Measurements from ENCODE around the gene DPP4. TPM values are rescaled to one million over a fixed set of nuclear protein-coding genes. Genes with fewer than 3 reads are reported as not detected.

The DPP4 gene
- total and polyA plus RNA-seq, 2 of the 4 experiments (the other 2 are of a cell fraction) = 13.2 to 19.0 TPM

DNA sequence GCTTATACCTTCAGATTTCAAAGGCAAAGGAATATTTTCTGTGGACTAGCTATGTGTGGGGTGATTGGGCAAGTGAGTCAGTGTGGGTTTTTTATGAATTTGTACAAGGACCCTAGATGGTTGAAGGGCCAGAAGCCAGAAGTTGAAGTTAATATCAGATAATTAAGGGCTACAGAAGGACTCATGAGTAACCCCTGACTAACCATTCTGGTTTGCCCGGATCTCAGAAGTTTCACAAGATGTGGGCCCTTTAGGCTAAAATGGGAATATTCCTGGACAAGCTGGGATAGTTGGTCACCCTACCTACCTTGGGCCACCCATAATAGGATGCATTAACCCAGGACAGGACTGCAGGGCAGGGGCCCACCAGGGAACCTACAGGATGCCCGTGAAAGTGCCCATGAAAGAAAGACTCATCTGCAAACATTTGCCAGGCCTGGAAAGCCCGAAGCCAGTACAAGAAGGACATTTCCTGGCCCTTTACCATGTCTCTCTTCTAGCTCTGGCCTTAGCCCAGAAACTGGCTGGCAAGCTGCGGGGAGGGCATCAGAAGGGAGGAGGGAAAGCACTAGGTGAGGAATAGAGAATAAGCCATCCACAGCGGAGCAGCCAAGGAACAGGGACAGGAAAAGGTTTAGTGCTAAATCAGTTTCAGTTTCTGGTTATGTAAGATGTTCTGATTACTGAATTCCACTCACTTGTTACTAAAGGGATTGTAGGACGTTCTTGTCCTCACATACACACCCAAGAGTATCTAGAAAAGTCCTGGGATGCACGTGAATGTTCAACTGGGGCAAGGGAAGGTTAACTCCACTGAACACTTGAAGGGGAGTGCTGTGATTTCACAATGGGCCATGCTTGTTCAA is 44.4 kb upstream of the DPP4 start:
- H2AK5ac ChIP-seq (ENCODE audit: low read depth, low read length) = no peak overlapping the region
- H3K4me2 ChIP-seq (ENCODE audit: low read depth, low read length) = no peak overlapping the region
- peak overlapping the region; percentile 49; the same call in 1 of the 2 replicates for H4K5ac ChIP-seq (ENCODE audit: low read depth, low read length)
- peaks cover 2% of the 10 kb centered on the region; the same call in 1 of the 2 replicates for H3K9me1 ChIP-seq (ENCODE audit: insufficient read depth, low read length)
- peak; percentile 78 for DNase-seq
- no CpG with 5 or more reads among the region's 7 CpGs for WGBS, 2 experiments (ENCODE audit: extremely low coverage in 2 of 2, insufficient read length in 1 of 2)
- H3K4me1 ChIP-seq (ENCODE audit: control insufficient read depth, insufficient read depth, low read length) = peaks cover 5% of the 10 kb centered on the region
- peak overlapping the region; percentile 79; the same call in 1 of the 3 replicates for H2BK15ac ChIP-seq (ENCODE audit: low read depth, low read length)
- CTCF ChIA-PET = interaction anchor here (0.8 to 1.0 kb wide), 2 partner anchors 24 to 532 kb away, joined by 3 read pairs; no protein-coding TSS in a partner anchor
- 0 out of 2 replicates have a peak overlapping the region, but pooled peaks have one; percentile 19 for H2BK20ac ChIP-seq (ENCODE audit: low read depth, low read length)
- H3K14ac ChIP-seq (replicated peaks; ENCODE audit: low read depth, low read length) = no peak overlapping the region
- H4K8ac ChIP-seq (ENCODE audit: low read depth in 2 of 2, low read length in 2 of 2) = peak overlapping the region in 1 of 2 experiments; percentile 45; a peak in 1 of 4 replicates
- peak overlapping the region; percentile 71 for H3K18ac ChIP-seq (ENCODE audit: low read depth, low read length)
- H3K9me3 ChIP-seq (ENCODE audit: control insufficient read depth, insufficient read depth, low read length) = peaks cover 5% of the 10 kb centered on the region
- H4K20me1 ChIP-seq (ENCODE audit: insufficient read depth, low read length) = no peaks in the 10 kb centered on the region
- H2BK120ac ChIP-seq (ENCODE audit: low read depth, low read length) = peak overlapping the region; percentile 45
- H2AK9ac ChIP-seq (replicated peaks; ENCODE audit: low read depth, low read length, poor library complexity) = no peak overlapping the region
- no peaks in the 10 kb centered on the region for H3K36me3 ChIP-seq (ENCODE audit: control insufficient read depth, insufficient read depth, low read length)
- BruUV-seq (replicated peaks) = no TSS peak
- no peaks in the 10 kb centered on the region for H3K79me1 ChIP-seq (ENCODE audit: low read depth in 1 of 2, low read length in 2 of 2)
- H2AFZ ChIP-seq (replicated peaks; ENCODE audit: low read length, poor library complexity) = no peak overlapping the region
- H3K4me3 ChIP-seq (ENCODE audit: insufficient read depth, low read depth, low read length) = no peak overlapping the region
- dilution Hi-C loops (cut with HindIII; ENCODE audit: low sequenced_read_pairs, unreplicated experiment) (no loop called here), in situ Hi-C loops (cut with MboI; ENCODE audit: low sequenced_read_pairs) (no loop called here), intact Hi-C loops (cut with micrococcal nuclease) (loop anchor here (2.0 kb wide), 1 partner anchor 46 kb away; no protein-coding TSS in a partner anchor)
- no peak overlapping the region for H3K56ac ChIP-seq (ENCODE audit: extremely low read depth, insufficient read depth, low read length)
- POLR2A ChIA-PET (ENCODE audit: unreplicated experiment) = no interaction called here
- H3K23ac ChIP-seq (ENCODE audit: low read depth, low read length) = no peak overlapping the region
- no peak overlapping the region for H3K9ac ChIP-seq (ENCODE audit: low read depth, low read length)
- TF ChIP-seq CTCF (conservative IDR thresholded peaks at IDR 0.05; ENCODE audit: low read depth, low read length) = no peak
- TF ChIP-seq CEBPB (IDR thresholded peaks at IDR 0.05; ENCODE audit: low read depth, low read length) = peak; percentile 73
- ATAC-seq (ENCODE audit: low read depth) = peak; percentile 53
- H2BK5ac ChIP-seq (ENCODE audit: low read depth, low read length, poor library complexity, severe bottlenecking) = no peak overlapping the region
- no peak overlapping the region; the same call in 1 of the 2 replicates for H4K91ac ChIP-seq (ENCODE audit: insufficient read depth, low read depth, low read length)
- H3K27ac ChIP-seq (ENCODE audit: insufficient read depth, low read length) = no peak overlapping the region
- H3K4ac ChIP-seq (ENCODE audit: low read depth, low read length) = no peak overlapping the region
- H3K27me3 ChIP-seq (ENCODE audit: control insufficient read depth, insufficient read depth, low read length) = no peaks in the 10 kb centered on the region
